Caki2 (cell line): Measurements from ENCODE around the gene GTSE1. TPM values are rescaled to one million over a fixed set of nuclear protein-coding genes. Genes with fewer than 3 reads are reported as not detected.

Experiments used
- DNase-seq: peaks from one replicate; pipeline ENCODE4 v3.0.0-alpha.2; 2015; ENCODE audit warnings: low read depth
- in situ Hi-C: cut with HindIII; loops from 2 replicates; pipeline ENCODE4 v1.10.0; 2016; ENCODE audit warnings: low sequenced_read_pairs, low pct_unique_long_range_greater_than_20kb, mixed read lengths
- total RNA-seq: library from RNA; depleted of rRNA; stranded (reverse); fragments of >200 nt; shearing (Covaris generic); gene quantifications from 2 replicates; pipeline ENCODE4 v1.2.3, GENCODE V29; 2014; ENCODE audit warnings: low replicate concordance

Gene GTSE1
- total RNA-seq, 1 experiment from 2014 or later, result 27.6 TPM

GRCh38 chr22:46366327-46366731 is 69.7 kb downstream of the GTSE1 start:
- in situ Hi-C loops, result no loop called here
- no peak for DNase-seq

GRCh38 chr22:46366801-46367706 is 70.4 kb downstream of the GTSE1 start:
- no peak for DNase-seq
- in situ Hi-C loops, result no loop called here

- in situ Hi-C loops, result no loop called here
- DNase-seq, result peak; percentile 31
These were observed 71.1 kb downstream of the GTSE1 start for GRCh38 chr22:46367707-46368191.

GRCh38 chr22:46368422-46368821 is 71.8 kb downstream of the GTSE1 start:
- in situ Hi-C loops, result no loop called here
- DNase-seq, result no peak

- in situ Hi-C loops, result no loop called here
- DNase-seq, result no peak
These were observed 72.4 kb downstream of the GTSE1 start for GRCh38 chr22:46368871-46369715.

- in situ Hi-C loops, result no loop called here
- no peak for DNase-seq
These were observed 73.3 kb downstream of the GTSE1 start for GRCh38 chr22:46369716-46370583.

- DNase-seq, result no peak
- in situ Hi-C loops, result no loop called here
These were observed 74.1 kb downstream of the GTSE1 start for GRCh38 chr22:46370584-46371291.

GRCh38 chr22:46371623-46372226 is 75.1 kb downstream of the GTSE1 start:
- in situ Hi-C loops, result no loop called here
- DNase-seq, result no peak

- in situ Hi-C loops, result no loop called here
- no peak for DNase-seq
These were observed 76.0 kb downstream of the GTSE1 start for GRCh38 chr22:46372686-46373085.

- no peak for DNase-seq
- in situ Hi-C loops, result no loop called here
These were observed 76.5 kb downstream of the GTSE1 start for GRCh38 chr22:46373159-46373558.

- peak; percentile 87 for DNase-seq
- in situ Hi-C loops, result no loop called here
These were observed 77.4 kb downstream of the GTSE1 start for GRCh38 chr22:46373921-46374662.

GRCh38 chr22:46374663-46375474 is 78.2 kb downstream of the GTSE1 start:
- in situ Hi-C loops, result no loop called here
- DNase-seq, result no peak

- DNase-seq, result peak; percentile 65
- in situ Hi-C loops, result no loop called here
These were observed 79.4 kb downstream of the GTSE1 start for GRCh38 chr22:46376111-46376510.

- no peak for DNase-seq
- in situ Hi-C loops, result no loop called here
These were observed 80.3 kb downstream of the GTSE1 start for GRCh38 chr22:46376908-46377524.
